ENCODE data around the gene NAPSA.
A peak's percentile ranks its signal among the peaks of the same experiment; 100 is the strongest.
"Not testable (repeated sequence)": the region's sequence is repeated elsewhere in the genome, so short reads cannot be mapped to it uniquely, and the experiment has no call there.

NAPSA gene

DNA sequence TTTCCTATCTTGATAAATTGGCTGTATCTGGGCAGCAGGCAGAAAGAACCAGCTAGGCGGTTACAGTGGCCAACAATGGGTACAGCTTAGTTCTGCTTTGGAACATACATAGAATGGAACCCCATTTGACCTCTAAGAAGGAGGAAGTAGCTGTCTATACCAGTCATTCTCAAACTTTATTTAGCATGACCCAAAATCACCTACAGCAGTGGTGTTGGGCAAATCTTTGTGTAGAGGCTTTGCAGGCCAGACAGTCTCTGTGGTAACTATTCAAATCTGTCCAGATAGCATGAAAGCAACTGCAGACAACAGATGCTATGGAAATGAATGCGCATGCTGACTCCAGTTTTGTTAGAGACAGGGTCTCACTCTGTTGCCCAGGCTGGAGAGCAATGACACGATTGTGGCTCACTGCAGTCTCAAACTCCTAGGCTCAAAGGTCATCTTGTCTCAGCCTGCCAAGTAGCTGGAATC, 24.3 kb downstream of the NAPSA start:
- H3K4me3 ChIP-seq (ENCODE audit: low read depth, low read length), result no peak overlapping the region
- no peak for DNase-seq (ENCODE audit: low read depth)
- TF ChIP-seq CTCF (IDR thresholded peaks at IDR 0.05; ENCODE audit: control insufficient read depth, extremely low read depth, insufficient read depth), result no peak

DNA sequence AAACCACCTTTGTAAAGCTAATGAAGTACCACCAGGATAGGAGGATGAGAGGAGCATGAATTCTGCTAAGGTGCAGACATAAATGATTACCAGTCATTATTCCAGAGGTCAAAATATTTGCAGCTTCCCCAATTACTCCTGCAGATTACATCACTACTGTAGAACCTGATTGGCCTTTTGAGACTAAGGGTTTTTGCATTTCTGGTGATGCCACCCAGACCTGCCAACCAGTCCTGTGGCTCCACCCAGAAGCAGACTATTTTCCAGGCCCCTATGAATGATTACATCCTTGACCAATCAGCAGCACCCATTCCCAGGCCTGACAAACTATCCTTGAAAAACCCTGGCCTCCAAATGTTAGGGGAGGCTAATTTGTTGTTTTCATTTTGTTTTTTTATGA, 25.1 kb downstream of the NAPSA start:
- no peak for TF ChIP-seq CTCF (IDR thresholded peaks at IDR 0.05; ENCODE audit: control insufficient read depth, extremely low read depth, insufficient read depth)
- no peak overlapping the region for H3K4me3 ChIP-seq (ENCODE audit: low read depth, low read length)
- no peak for DNase-seq (ENCODE audit: low read depth)

GRCh38 chr19:50337031-50337430, 28.4 kb downstream of the NAPSA start:
- DNase-seq (ENCODE audit: low read depth); H3K4me3 ChIP-seq (ENCODE audit: low read depth, low read length): not testable (repeated sequence)

GRCh38 chr19:50334741-50335421, 30.6 kb downstream of the NAPSA start:
- TF ChIP-seq CTCF (IDR thresholded peaks at IDR 0.05; ENCODE audit: control insufficient read depth, extremely low read depth, insufficient read depth), result no peak
- H3K4me3 ChIP-seq (ENCODE audit: low read depth, low read length), result no peak overlapping the region
- no peak for DNase-seq (ENCODE audit: low read depth)

- peak overlapping the region; percentile 57 for H3K4me3 ChIP-seq (ENCODE audit: low read depth, low read length)
- DNase-seq (ENCODE audit: low read depth), result peak; percentile 15
- no peak for TF ChIP-seq CTCF (IDR thresholded peaks at IDR 0.05; ENCODE audit: control insufficient read depth, extremely low read depth, insufficient read depth)
These were observed 31.5 kb downstream of the NAPSA start for GRCh38 chr19:50333737-50334617.

GRCh38 chr19:50333235-50333736, 32.2 kb downstream of the NAPSA start:
- H3K4me3 ChIP-seq (ENCODE audit: low read depth, low read length), result peak overlapping the region; percentile 57
- TF ChIP-seq CTCF (IDR thresholded peaks at IDR 0.05; ENCODE audit: control insufficient read depth, extremely low read depth, insufficient read depth), result no peak
- peak; percentile 91 for DNase-seq (ENCODE audit: low read depth)

Data from LNCaP clone FGC (cell line).